Activated CD4-positive, alpha-beta T cell treated with anti-CD3 and anti-CD28 coated beads for 36 hours (primary cell): ENCODE results near the gene CFAP210. TPM values are rescaled to one million over a fixed set of nuclear protein-coding genes. Genes with fewer than 3 reads are reported as not detected.
A peak's percentile ranks its signal among the peaks of the same experiment; 100 is the strongest.

Source experiments
- ATAC-seq: fragments of 200-7000 bp; cut with Tn5 transposase; one replicate; pipeline ENCODE4 v1.10.0; 2021; ENCODE audit warnings: mild to moderate bottlenecking, moderate library complexity
- CTCF ChIA-PET: fragments of 350-600 bp; sonication (Branson Sonifier 250); formaldehyde crosslinking; loops from one replicate; lab custom pipeline; 2021; ENCODE audit warnings: antibody characterized with exemption; lab: Charles Lee
- POLR2A ChIA-PET: fragments of 350-600 bp; sonication (Branson Sonifier 250); formaldehyde crosslinking; loops from one replicate; lab custom pipeline; 2021; ENCODE audit warnings: antibody characterized with exemption, inconsistent platforms; lab: Charles Lee
- DNase-seq: peaks from one replicate; pipeline ENCODE4 v3.0.0-alpha.2; 2020
- H3K27ac Mint-ChIP-seq: one replicate; pipeline ENCODE4 v1.8.0; 2021; ENCODE audit warnings: mixed read lengths
- H3K27me3 Mint-ChIP-seq: one replicate; pipeline ENCODE4 v1.8.0; 2021; ENCODE audit warnings: mixed read lengths
- H3K36me3 Mint-ChIP-seq: one replicate; pipeline ENCODE4 v1.8.0; 2021; ENCODE audit warnings: low read depth, mixed read lengths
- H3K4me1 Mint-ChIP-seq: one replicate; pipeline ENCODE4 v1.8.0; 2021; ENCODE audit warnings: mixed read lengths
- H3K4me3 Mint-ChIP-seq: one replicate; pipeline ENCODE4 v1.8.0; 2021; ENCODE audit warnings: mild to moderate bottlenecking, moderate library complexity, mixed read lengths
- H3K9me3 Mint-ChIP-seq: one replicate; pipeline ENCODE4 v1.8.0; 2021; ENCODE audit warnings: low read depth, mixed read lengths
- intact Hi-C, 2 experiments: fragments of 100-400 bp; cut with DNase I in 1 of 2; cut with micrococcal nuclease in 1 of 2; formaldehyde crosslinking; loops; one replicate each; pipeline versions ENCODE4 v1.14.2 to v1.15.1; 2022 to 2024; cut with DNase I, micrococcal nuclease
- total RNA-seq, 2 experiments: library from RNA; stranded (reverse); gene quantifications; one replicate each; pipeline ENCODE4 v1.2.3, GENCODE V29; 2021

CFAP210 gene
- total RNA-seq, 2 experiments from 2014 or later = 0.23 TPM; not detected in 1

DNA sequence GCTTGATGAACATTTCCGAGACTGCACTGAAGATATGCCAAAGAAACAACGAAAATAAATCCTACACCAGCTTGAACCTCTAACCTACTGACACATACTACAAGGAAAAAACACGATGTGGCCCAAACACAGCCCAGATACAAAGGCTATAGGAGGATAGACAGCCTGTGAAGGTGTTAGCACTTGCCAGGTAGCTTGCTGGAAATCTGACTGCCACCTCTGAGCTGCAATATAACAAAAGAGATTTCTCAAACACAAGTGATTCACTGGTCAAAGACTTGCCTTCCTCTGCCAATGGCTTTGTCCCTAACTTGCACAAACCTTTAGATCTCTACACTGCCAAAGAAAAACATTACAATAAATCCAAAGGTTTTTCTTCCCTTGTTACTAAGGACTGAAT, 21.1 kb downstream of the CFAP210 start:
- Mint-ChIP-seq H3K27me3 (peaks cover 8% of the 10 kb centered on the region), H3K27ac (no peak overlapping the region), H3K36me3 (no peaks in the 10 kb centered on the region), H3K9me3 (no peaks in the 10 kb centered on the region), H3K4me1 (no peaks in the 10 kb centered on the region), H3K4me3 (no peak overlapping the region)
- CTCF ChIA-PET = interaction anchor here (0.6 to 0.8 kb wide), 2 partner anchors 8 to 1255 kb away, joined by 3 to 4 read pairs; no protein-coding TSS in a partner anchor
- DNase-seq = no peak
- intact Hi-C loops = no loop called here
- ATAC-seq = no peak
- POLR2A ChIA-PET = no interaction called here

DNA sequence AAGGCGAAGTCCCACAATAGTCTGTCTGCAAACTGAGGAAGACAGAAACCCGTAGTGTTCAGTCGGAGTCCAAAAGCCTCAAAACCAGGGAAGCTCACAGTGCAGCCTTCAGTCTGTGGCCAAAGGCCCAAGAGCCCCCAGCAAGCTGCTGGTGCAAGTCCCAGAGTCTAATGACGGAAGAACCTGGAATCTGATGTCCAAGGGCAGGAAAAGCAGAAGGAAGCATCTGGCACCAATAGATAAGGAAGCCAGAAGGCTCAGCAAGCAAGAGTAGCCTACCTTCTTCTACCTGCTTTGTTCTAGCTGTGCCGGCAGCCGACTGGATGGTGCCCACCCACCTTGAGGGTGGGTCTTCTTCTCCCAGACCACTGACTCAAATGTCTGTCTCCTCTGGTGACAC, 21.8 kb downstream of the CFAP210 start:
- DNase-seq (no peak), ATAC-seq (no peak)
- intact Hi-C loops = no loop called here
- Mint-ChIP-seq H3K4me1 (no peaks in the 10 kb centered on the region), H3K36me3 (no peaks in the 10 kb centered on the region), H3K9me3 (no peaks in the 10 kb centered on the region), H3K27me3 (peaks cover 8% of the 10 kb centered on the region), H3K27ac (no peak overlapping the region), H3K4me3 (no peak overlapping the region)
- POLR2A ChIA-PET = no interaction called here
- CTCF ChIA-PET = no interaction called here

DNA sequence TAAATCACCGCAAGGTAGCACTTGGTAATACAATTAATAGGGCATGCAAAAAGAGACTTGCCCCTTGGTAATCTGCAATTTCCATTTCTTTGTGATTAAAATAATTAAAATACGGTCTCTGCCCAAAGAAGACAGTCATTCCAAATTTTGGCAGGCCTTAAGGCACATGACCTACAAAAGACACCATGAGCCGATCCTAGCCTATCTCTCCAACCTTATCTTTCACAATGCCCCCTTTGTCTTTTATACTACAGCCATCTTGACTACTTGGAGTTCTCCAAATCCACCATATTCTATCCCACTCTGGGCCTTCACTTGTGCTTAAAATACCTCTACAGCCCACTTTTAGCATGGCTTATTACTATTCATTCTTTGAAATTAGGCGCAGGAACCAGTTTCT, 23.3 kb downstream of the CFAP210 start:
- Mint-ChIP-seq H3K4me1 (no peaks in the 10 kb centered on the region), H3K9me3 (no peaks in the 10 kb centered on the region), H3K27ac (no peak overlapping the region), H3K36me3 (no peaks in the 10 kb centered on the region), H3K27me3 (peaks cover 7% of the 10 kb centered on the region), H3K4me3 (no peak overlapping the region)
- intact Hi-C loops = no loop called here
- ChIA-PET CTCF (interaction anchor here (1.2 kb wide), 1 partner anchor 153 kb away, joined by 3 read pairs; the partner anchor contains the start of gene METTL5), POLR2A (no interaction called here)
- DNase-seq (no peak), ATAC-seq (no peak)

DNA sequence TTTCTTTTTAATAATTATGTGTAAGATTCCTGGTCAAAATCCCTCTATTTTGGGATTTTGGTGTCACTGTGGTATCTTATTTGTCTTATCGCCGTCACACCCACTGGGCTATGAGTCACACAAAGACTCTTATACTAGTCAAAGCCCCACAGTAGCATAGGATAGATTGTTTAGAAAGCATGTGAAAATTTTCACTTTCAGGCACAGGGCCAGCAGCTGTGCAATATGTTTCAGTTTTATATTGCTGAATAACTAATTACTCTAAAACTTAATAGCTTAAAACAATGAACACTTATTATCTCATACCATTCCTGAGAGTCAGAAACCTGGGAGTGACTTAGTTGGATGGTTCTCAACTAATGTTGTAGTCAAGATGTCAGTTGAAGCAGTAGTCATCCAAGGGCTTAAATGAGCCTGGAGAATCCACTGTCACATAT, 24.0 kb downstream of the CFAP210 start:
- intact Hi-C loops = no loop called here
- DNase-seq (no peak), ATAC-seq (peak; percentile 51)
- Mint-ChIP-seq H3K36me3 (no peaks in the 10 kb centered on the region), H3K27me3 (peaks cover 7% of the 10 kb centered on the region), H3K27ac (no peak overlapping the region), H3K4me3 (no peak overlapping the region), H3K4me1 (no peaks in the 10 kb centered on the region), H3K9me3 (no peaks in the 10 kb centered on the region)
- CTCF ChIA-PET = interaction anchor here (1.2 kb wide), 1 partner anchor 154 kb away, joined by 3 read pairs; the partner anchor contains the start of gene METTL5
- POLR2A ChIA-PET = no interaction called here

DNA sequence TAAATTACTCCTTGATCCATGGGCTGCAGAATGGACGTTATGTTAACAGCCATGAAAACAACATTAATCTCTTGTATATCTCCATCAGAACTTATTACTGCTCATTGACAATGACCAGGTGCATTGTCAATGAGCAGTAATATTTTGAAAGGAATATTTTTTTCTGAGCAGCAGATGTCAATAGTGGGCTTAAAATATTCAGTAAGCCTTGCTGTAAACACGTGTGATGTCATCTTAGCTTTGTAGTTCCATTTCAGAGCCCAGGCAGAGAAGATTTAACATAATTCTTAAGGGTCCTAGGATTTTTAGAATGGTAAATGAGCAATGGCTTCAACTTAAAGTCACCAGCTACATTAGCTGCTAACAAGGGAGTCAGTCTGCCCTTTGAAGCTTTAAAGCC, 26.6 kb downstream of the CFAP210 start:
- ChIA-PET CTCF (interaction anchor here (0.7 to 1.2 kb wide), 2 partner anchors 25 to 500 kb away, joined by 3 to 6 read pairs; no protein-coding TSS in a partner anchor), POLR2A (no interaction called here)
- Mint-ChIP-seq H3K27me3 (no peaks in the 10 kb centered on the region), H3K4me3 (no peak overlapping the region), H3K9me3 (no peaks in the 10 kb centered on the region), H3K36me3 (no peaks in the 10 kb centered on the region), H3K4me1 (no peaks in the 10 kb centered on the region), H3K27ac (no peak overlapping the region)
- ATAC-seq = no peak
- no peak for DNase-seq
- intact Hi-C loops = loop anchor here in 1 of 2 experiments (1.0 kb wide), 1 partner anchor 18 kb away; no protein-coding TSS in a partner anchor

DNA sequence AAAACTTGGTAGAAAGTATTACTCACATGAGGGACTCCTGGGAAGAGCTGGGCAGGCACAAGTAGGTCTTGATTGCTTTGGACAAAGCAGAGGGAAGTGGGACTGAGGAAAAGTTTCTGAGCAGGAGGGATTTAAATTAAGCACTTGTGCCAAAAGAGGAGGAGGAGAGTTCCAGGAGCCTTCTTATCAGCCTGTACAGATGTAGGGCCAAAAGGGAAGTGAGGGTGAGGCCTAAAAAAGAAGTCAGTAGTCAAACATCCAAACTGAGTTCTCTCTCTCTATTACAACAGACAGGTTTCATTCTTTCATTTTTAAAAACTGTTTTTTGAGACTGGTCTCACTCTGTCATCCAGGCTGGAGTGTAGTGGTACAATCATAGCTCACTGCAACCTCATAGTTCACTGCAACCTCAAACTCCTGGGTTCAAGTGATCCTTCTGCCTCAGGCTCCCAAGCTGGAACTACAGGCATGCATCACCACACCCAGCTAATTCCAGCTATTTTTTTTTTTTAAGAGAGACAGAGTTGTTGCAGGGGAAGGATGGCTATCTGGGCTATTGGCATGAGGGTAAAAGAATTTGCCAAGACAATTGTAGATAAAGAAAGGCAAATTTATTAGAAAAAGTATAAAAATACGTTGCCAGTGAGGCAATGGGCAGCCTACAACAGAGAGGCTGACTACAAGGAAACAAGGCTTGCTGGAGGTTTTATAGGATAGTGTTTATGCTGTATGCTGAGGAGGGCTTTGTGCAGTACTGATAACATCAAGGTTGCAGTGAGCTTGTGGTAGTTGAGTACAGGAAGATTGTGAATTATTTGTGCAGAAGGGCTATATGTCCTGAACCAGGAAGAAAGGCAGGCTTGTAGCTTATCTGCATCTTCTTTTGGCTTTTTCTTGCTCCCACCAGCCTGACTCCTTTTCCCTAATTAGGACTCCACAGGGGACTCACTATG, 29.0 kb downstream of the CFAP210 start:
- H3K9me3 Mint-ChIP-seq = no peaks in the 10 kb centered on the region
- H3K36me3 Mint-ChIP-seq = no peaks in the 10 kb centered on the region
- no peak overlapping the region for H3K4me3 Mint-ChIP-seq
- DNase-seq = no peak
- H3K27me3 Mint-ChIP-seq = no peaks in the 10 kb centered on the region
- H3K27ac Mint-ChIP-seq = no peak overlapping the region
- CTCF ChIA-PET = interaction anchor here (0.6 to 1.4 kb wide), 3 partner anchors 8 to 81 kb away, joined by 3 to 4 read pairs (median 3); partner anchors contain the start of gene PPIG
- intact Hi-C loops = no loop called here
- ATAC-seq = no peak
- no peaks in the 10 kb centered on the region for H3K4me1 Mint-ChIP-seq
- POLR2A ChIA-PET = interaction anchor here (0.6 kb wide), 1 partner anchor 1073 kb away, joined by 13 read pairs; no protein-coding TSS in a partner anchor

DNA sequence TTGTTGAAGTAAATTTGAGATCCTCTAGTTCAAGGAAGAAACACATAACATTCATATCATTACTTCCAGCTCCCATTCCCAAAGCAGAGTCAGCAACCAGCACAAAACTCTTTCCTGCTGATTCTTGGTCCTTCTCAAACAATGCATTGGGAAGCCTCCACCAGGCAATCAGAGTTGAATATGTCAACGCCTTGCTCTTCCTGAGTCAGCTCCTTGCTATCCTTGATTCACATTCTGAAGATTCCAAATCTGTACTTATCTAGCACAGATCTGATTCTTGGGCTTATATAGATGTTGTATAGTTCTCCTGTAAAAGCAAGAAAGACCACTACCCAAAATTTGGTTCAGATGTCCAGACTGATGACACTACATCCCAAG, 29.6 kb downstream of the CFAP210 start:
- Mint-ChIP-seq H3K27ac (no peak overlapping the region), H3K36me3 (no peaks in the 10 kb centered on the region), H3K27me3 (no peaks in the 10 kb centered on the region), H3K4me1 (no peaks in the 10 kb centered on the region), H3K4me3 (no peak overlapping the region), H3K9me3 (no peaks in the 10 kb centered on the region)
- DNase-seq (no peak), ATAC-seq (no peak)
- CTCF ChIA-PET = interaction anchor here (0.6 to 1.4 kb wide), 2 partner anchors 9 to 68 kb away, joined by 3 to 4 read pairs; no protein-coding TSS in a partner anchor
- POLR2A ChIA-PET = interaction anchor here (0.6 kb wide), 1 partner anchor 1074 kb away, joined by 13 read pairs; no protein-coding TSS in a partner anchor
- intact Hi-C loops = no loop called here

DNA sequence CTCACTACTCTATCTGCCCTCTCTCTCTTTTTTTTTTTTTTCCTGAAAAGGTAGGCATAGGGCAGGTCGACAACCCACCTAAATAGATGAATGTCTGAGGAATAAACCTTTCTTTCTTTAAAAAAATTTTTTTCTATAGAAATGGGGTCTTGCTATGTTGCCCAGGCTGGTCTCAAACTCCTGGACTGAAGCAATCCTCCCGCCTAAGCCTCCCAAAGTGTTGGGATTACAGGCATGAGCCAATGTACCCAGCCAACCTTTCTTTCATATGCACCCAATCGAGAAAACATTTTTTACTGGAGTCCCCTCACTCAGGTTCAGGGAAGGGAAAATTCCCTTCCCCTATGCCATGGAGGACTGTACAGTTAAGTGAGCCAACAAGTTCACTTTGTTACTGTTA, 31.0 kb downstream of the CFAP210 start:
- no peaks in the 10 kb centered on the region for H3K9me3 Mint-ChIP-seq
- H3K27me3 Mint-ChIP-seq = no peaks in the 10 kb centered on the region
- no peaks in the 10 kb centered on the region for H3K4me1 Mint-ChIP-seq
- ATAC-seq (no peak), DNase-seq (no peak)
- H3K4me3 Mint-ChIP-seq = no peak overlapping the region
- H3K36me3 Mint-ChIP-seq = no peaks in the 10 kb centered on the region
- intact Hi-C loops = no loop called here
- no peak overlapping the region for H3K27ac Mint-ChIP-seq
- POLR2A ChIA-PET = no interaction called here
- CTCF ChIA-PET = no interaction called here

DNA sequence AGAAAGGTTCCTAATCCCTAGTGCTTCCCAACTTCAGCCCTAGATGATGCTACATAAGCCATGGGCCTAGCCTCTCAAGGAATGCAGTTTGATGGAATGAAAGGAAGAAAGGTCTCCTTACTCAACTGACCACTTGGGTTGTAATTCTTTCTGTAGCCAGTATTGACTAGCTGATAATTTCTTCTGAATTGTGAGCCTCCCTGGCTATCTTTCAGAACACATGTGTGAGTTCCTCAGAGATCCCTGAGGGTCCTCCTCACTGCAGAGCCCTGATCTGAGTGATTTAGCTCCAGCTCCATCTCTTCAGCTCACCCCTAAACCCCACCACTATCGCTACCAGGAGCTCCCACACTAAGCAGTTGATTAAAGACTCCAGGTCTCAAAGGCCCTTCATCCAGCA, 31.5 kb downstream of the CFAP210 start:
- intact Hi-C loops = no loop called here
- ATAC-seq (no peak), DNase-seq (no peak)
- no peaks in the 10 kb centered on the region for H3K36me3 Mint-ChIP-seq
- no peak overlapping the region for H3K27ac Mint-ChIP-seq
- ChIA-PET CTCF (no interaction called here), POLR2A (no interaction called here)
- no peaks in the 10 kb centered on the region for H3K9me3 Mint-ChIP-seq
- no peaks in the 10 kb centered on the region for H3K4me1 Mint-ChIP-seq
- H3K4me3 Mint-ChIP-seq = no peak overlapping the region
- H3K27me3 Mint-ChIP-seq = no peaks in the 10 kb centered on the region

DNA sequence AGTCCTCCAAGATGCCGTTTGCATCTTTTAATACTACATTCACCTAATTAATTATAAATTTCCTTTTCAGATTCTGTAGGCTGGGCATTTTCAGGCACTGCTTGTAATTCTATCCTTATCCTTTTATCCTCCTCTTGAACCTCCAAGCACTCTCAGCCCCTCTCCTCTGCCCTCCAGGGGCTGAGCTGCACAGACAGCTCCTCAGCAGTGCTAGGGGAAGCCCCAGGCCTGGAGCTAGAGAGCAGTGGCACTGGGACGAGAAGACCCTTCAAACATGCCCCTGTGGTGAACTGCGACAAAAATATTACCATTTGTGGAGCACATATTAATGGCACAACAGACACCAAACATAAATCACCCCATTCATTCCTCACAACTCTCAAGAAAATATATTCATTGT, 32.9 kb downstream of the CFAP210 start:
- H3K27me3 Mint-ChIP-seq = no peaks in the 10 kb centered on the region
- no peak overlapping the region for H3K4me3 Mint-ChIP-seq
- H3K27ac Mint-ChIP-seq = no peak overlapping the region
- ChIA-PET POLR2A (no interaction called here), CTCF (no interaction called here)
- intact Hi-C loops = no loop called here
- H3K36me3 Mint-ChIP-seq = no peaks in the 10 kb centered on the region
- H3K9me3 Mint-ChIP-seq = no peaks in the 10 kb centered on the region
- no peaks in the 10 kb centered on the region for H3K4me1 Mint-ChIP-seq
- DNase-seq (no peak), ATAC-seq (no peak)

DNA sequence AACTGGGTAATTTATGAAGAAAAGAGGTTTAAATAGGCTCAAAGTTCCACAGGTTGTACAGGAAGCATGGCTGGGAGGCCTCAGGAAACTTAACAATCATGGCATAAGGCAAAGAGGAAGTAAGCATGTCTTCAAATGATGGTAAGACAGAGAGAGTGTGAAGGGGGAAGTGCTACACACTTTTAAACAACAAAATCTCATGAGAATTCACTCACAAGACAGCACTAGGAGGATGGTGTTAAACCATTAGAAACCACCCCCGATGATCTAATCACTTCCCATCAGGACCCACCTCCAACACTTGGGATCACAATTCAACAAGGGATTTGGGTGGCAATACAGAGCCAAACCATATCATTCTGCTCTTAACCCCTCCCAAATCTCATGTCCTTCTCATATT, 34.9 kb downstream of the CFAP210 start:
- Mint-ChIP-seq H3K9me3 (no peaks in the 10 kb centered on the region), H3K4me1 (no peaks in the 10 kb centered on the region), H3K27me3 (peaks cover 4% of the 10 kb centered on the region), H3K27ac (no peak overlapping the region), H3K4me3 (no peak overlapping the region), H3K36me3 (no peaks in the 10 kb centered on the region)
- DNase-seq (no peak), ATAC-seq (no peak)
- intact Hi-C loops = no loop called here
- ChIA-PET CTCF (no interaction called here), POLR2A (no interaction called here)

DNA sequence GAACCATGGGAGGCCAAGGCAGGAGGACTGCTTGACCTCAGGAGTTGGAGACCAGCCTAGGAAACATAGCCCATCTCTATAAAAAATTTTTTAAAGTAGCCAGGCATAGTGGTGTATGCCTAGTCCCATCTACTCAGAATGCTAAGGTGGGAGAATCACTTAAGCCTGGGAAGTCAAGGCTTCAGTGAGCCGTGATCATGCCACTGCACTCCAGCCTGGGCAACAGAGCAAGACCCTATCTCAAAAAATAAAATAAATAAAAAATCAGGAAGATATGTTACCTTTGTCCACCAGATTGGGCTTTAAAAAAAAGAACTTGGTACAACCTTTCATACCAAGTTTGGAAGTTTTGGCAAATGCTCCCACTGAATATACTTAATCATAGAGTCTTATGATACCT, 35.3 kb downstream of the CFAP210 start:
- Mint-ChIP-seq H3K27ac (no peak overlapping the region), H3K4me1 (no peaks in the 10 kb centered on the region), H3K36me3 (no peaks in the 10 kb centered on the region), H3K4me3 (no peak overlapping the region), H3K27me3 (peaks cover 4% of the 10 kb centered on the region), H3K9me3 (no peaks in the 10 kb centered on the region)
- DNase-seq = no peak
- no peak for ATAC-seq
- CTCF ChIA-PET = no interaction called here
- POLR2A ChIA-PET = no interaction called here
- intact Hi-C loops = no loop called here
